H1 (cell line): Measurements from ENCODE around the gene CSF2RB. TPM values are rescaled to one million over a fixed set of nuclear protein-coding genes. Genes with fewer than 3 reads are reported as not detected.

Source experiments
- CHD7 ChIP-seq: fragments of 300-600 bp; sonication (generic); IDR thresholded peaks from 2 replicates; pipeline ENCODE4 v1.7.1; 2012; ENCODE audit warnings: low read length, moderate library complexity, mild to moderate bottlenecking, inconsistent platforms; ENCODE audit not compliant: insufficient replicate concordance
- CTCF ChIP-seq, 3 experiments: IDR thresholded peaks; 1 replicate in 2 of 3; 2 replicates in 1 of 3; pipeline versions ENCODE4 v1.5.1 to v1.6.1; 2011; ENCODE audit warnings: low read length in 3 of 3, mild to moderate bottlenecking in 3 of 3, inconsistent platforms in 2 of 3, low read depth in 1 of 3, moderate library complexity in 1 of 3; ENCODE audit not compliant: insufficient read depth in 1 of 3; ENCODE audit errors: control extremely low read depth in 1 of 3
- GABPA ChIP-seq: IDR thresholded peaks from 2 replicates; pipeline ENCODE4 v1.6.1; 2011; ENCODE audit warnings: mild to moderate bottlenecking, low read length, moderate library complexity, borderline replicate concordance; ENCODE audit not compliant: insufficient read depth
- SAP30 ChIP-seq: fragments of 300-600 bp; sonication (generic); IDR thresholded peaks from 2 replicates; pipeline ENCODE4 v1.7.1; 2012; ENCODE audit warnings: low read length, moderate library complexity, mild to moderate bottlenecking, inconsistent platforms; ENCODE audit not compliant: insufficient read depth, insufficient replicate concordance
- SIRT6 ChIP-seq: IDR thresholded peaks from one replicate; pipeline ENCODE4 v1.7.1; 2012; ENCODE audit warnings: low read length, inconsistent platforms
- SP1 ChIP-seq: IDR thresholded peaks from 2 replicates; pipeline ENCODE4 v1.6.1; 2011; ENCODE audit warnings: low read depth, low read length
- polyA plus RNA-seq, 7 experiments: library from polyadenylated mRNA; depleted of rRNA in 3 of 7; stranded (reverse) in 5 of 7; unstranded in 2 of 7; fragments of >200 nt in 5 of 7; fragments of 200-250 nt in 2 of 7; gene quantifications; 1 replicate in 5 of 7; 2 replicates in 1 of 7; 4 replicates in 1 of 7; pipeline versions ENCODE4 v1.2.1 to v1.2.3, GENCODE V29; 2011 to 2013; ENCODE audit warnings: missing spikeins in 2 of 7, mixed read lengths in 2 of 7
- total RNA-seq: library from RNA; stranded (reverse); fragmentation: NEBNext Ultra II Directional; extraction: Animal tissue kit (Norgen Biotek cat#: 25700); gene quantifications from 2 replicates; pipeline ENCODE4 v1.2.1, GENCODE V29; 2021

The CSF2RB gene
- total and polyA plus RNA-seq, 2 of the 8 experiments (the other 6 are each of a cell fraction or from before 2014, with no cell fraction given): not detected

- no peak for TF ChIP-seq CHD7
- TF ChIP-seq CTCF (IDR thresholded peaks at IDR 0.05; ENCODE audit: control extremely low read depth in 1 of 3, insufficient read depth in 1 of 3, low read depth in 1 of 3, low read length in 3 of 3): no peak
- TF ChIP-seq SIRT6: no peak
- no peak for TF ChIP-seq SP1
- no peak for TF ChIP-seq GABPA
- no peak for TF ChIP-seq SAP30
Measured at GRCh38 chr22:36938028-36938425, 24.6 kb downstream of the CSF2RB start (continued).
